NOMO-1 (cell line): ENCODE measurements around the gene RND2.
"Not testable (repeated sequence)": the region's sequence is repeated elsewhere in the genome, so short reads cannot be mapped to it uniquely, and the experiment has no call there.

Experiments
- DNase-seq, 2 experiments: peaks; one replicate each; lab custom pipeline; 2025; ENCODE audit not compliant: unreplicated experiment in 2 of 2; lab: John Stamatoyannopoulos, UW

RND2 gene

GRCh38 chr17:43025766-43026537 lies 921 bp downstream of the RND2 start:
- no peak for DNase-seq

- no peak for DNase-seq
Observed at GRCh38 chr17:43026595-43026994, 1.6 kb downstream of the RND2 start.

- no peak for DNase-seq
Observed at GRCh38 chr17:43027091-43028032, 2.3 kb downstream of the RND2 start.

GRCh38 chr17:43028221-43028861 lies 3.3 kb downstream of the RND2 start:
- DNase-seq = no peak

- DNase-seq = no peak
Observed at GRCh38 chr17:43030137-43030767, 5.2 kb downstream of the RND2 start.

- no peak for DNase-seq
Observed at GRCh38 chr17:43031666-43032065, 6.6 kb downstream of the RND2 start.

GRCh38 chr17:43033948-43034881 lies 9.2 kb downstream of the RND2 start:
- DNase-seq = no peak

GRCh38 chr17:43034894-43035293 lies 9.9 kb downstream of the RND2 start:
- DNase-seq = no peak

- DNase-seq = no peak
Observed at GRCh38 chr17:43039646-43040045, 14.6 kb downstream of the RND2 start.

GRCh38 chr17:43040655-43041054 lies 15.6 kb downstream of the RND2 start:
- DNase-seq = no peak

- DNase-seq = no peak
Observed at GRCh38 chr17:43042025-43042628, 17.1 kb downstream of the RND2 start.

GRCh38 chr17:43043307-43043706 lies 18.3 kb downstream of the RND2 start:
- DNase-seq = no peak

- no peak for DNase-seq
Observed at GRCh38 chr17:43044024-43044423, 19.0 kb downstream of the RND2 start.

- DNase-seq = no peak
Observed at GRCh38 chr17:43051969-43052368, 26.9 kb downstream of the RND2 start.

- DNase-seq = not testable (repeated sequence)
Observed at GRCh38 chr17:43053008-43053407, 28.0 kb downstream of the RND2 start.

- DNase-seq = no peak
Observed at GRCh38 chr17:43056051-43056450, 31.0 kb downstream of the RND2 start.

GRCh38 chr17:43062984-43063638 lies 38.1 kb downstream of the RND2 start:
- DNase-seq = no peak

- no peak for DNase-seq
Observed at GRCh38 chr17:43068570-43069367, 43.7 kb downstream of the RND2 start.
